GM12878 (cell line): ENCODE results near the gene MDGA2. TPM values are rescaled to one million over a fixed set of nuclear protein-coding genes. Genes with fewer than 3 reads are reported as not detected.

ENCODE experiments used
- ATAC-seq: fragments of 200-7000 bp; cut with Tn5 transposase; 3 replicates; pipeline ENCODE4 v1.9.1; 2020; ENCODE audit warnings: mild to moderate bottlenecking, moderate library complexity
- BruUV-seq: library from RNA; stranded (reverse); fragments of 400-500 nt; replicated peaks from 2 replicates; lab custom pipeline; 2021; lab: Mats Ljungman, UMichigan
- CTCF ChIA-PET: fragments of 300-600 bp; sonication (Branson Sonifier 250); formaldehyde crosslinking; extraction: SDS; loops from one replicate; lab custom pipeline; 2021; ENCODE audit warnings: inconsistent platforms; lab: Yijun Ruan, JAX
- POLR2A ChIA-PET: fragments of 350-600 bp; formaldehyde crosslinking; extraction: SDS; loops from one replicate; lab custom pipeline; 2021; ENCODE audit warnings: inconsistent platforms; lab: Charles Lee
- RAD21 ChIA-PET: fragments of 300-600 bp; sonication (Branson Sonifier 250); formaldehyde crosslinking; loops from one replicate; lab custom pipeline; 2023; ENCODE audit warnings: antibody characterized with exemption; ENCODE audit not compliant: unreplicated experiment; lab: Charles Lee
- SMC1A ChIA-PET: fragments of 300-600 bp; sonication (Branson Sonifier 250); formaldehyde crosslinking; loops from one replicate; lab custom pipeline; 2023; ENCODE audit not compliant: unreplicated experiment, uncharacterized antibody; lab: Charles Lee
- DNase-seq: peaks from one replicate; pipeline ENCODE4 v3.0.0-alpha.2; 2011; ENCODE audit warnings: low read depth, low spot score
- FAIRE-seq: peaks from 3 replicates; lab custom pipeline; 2011; peaks lifted over from hg19 to GRCh38; lab: Jason Lieb, UNC
- H2AFZ ChIP-seq: 2 replicates; pipeline ENCODE4 v1.6.0; 2011; ENCODE audit warnings: low read depth, low read length, control low read depth; ENCODE audit not compliant: control insufficient read depth
- H3K27ac ChIP-seq: 2 replicates; pipeline ENCODE4 v1.5.1; 2011; ENCODE audit warnings: control low read depth; ENCODE audit not compliant: control insufficient read depth, insufficient read depth
- H3K27me3 ChIP-seq, 2 experiments: replicated peaks in 1 of 2; 2 replicates each; pipeline versions ENCODE4 v1.6.0 to v1.6.1; 2011; ENCODE audit warnings: low read length in 1 of 2; ENCODE audit not compliant: control insufficient read depth in 2 of 2, insufficient read depth in 2 of 2
- H3K36me3 ChIP-seq, 2 experiments: 2 replicates each; pipeline ENCODE4 v1.5.1; 2011; ENCODE audit warnings: low read length in 1 of 2; ENCODE audit not compliant: control insufficient read depth in 2 of 2, insufficient read depth in 2 of 2
- H3K4me1 ChIP-seq: 2 replicates; pipeline ENCODE4 v1.6.1; 2011; ENCODE audit warnings: mild to moderate bottlenecking, low read length, moderate library complexity, mixed read lengths; ENCODE audit not compliant: control insufficient read depth, insufficient read depth
- H3K4me2 ChIP-seq: 2 replicates; pipeline ENCODE4 v1.6.0; 2011; ENCODE audit warnings: control low read depth; ENCODE audit not compliant: control insufficient read depth, insufficient read depth
- H3K4me3 ChIP-seq: fragments of 200-600 bp; sonication (generic); 2 replicates; pipeline ENCODE4 v1.5.1; 2016
- H3K79me2 ChIP-seq: 2 replicates; pipeline ENCODE4 v1.6.0; 2011; ENCODE audit warnings: low read length; ENCODE audit not compliant: control insufficient read depth, insufficient read depth
- H3K9ac ChIP-seq: 2 replicates; pipeline ENCODE4 v1.8.0; 2011; ENCODE audit warnings: low read length, control low read depth, mixed read lengths; ENCODE audit not compliant: control insufficient read depth, insufficient read depth
- H3K9me3 ChIP-seq: replicated peaks from 3 replicates; pipeline ENCODE4 v1.5.1; 2011; ENCODE audit warnings: mild to moderate bottlenecking, low read length; ENCODE audit not compliant: control insufficient read depth, insufficient read depth
- H4K20me1 ChIP-seq: 2 replicates; pipeline ENCODE4 v1.6.0; 2011; ENCODE audit not compliant: control insufficient read depth, insufficient read depth
- MYC ChIP-seq: IDR thresholded peaks from 2 replicates; pipeline ENCODE4 v1.6.1; 2011; ENCODE audit warnings: mild to moderate bottlenecking, low read length, moderate library complexity, inconsistent platforms; ENCODE audit not compliant: insufficient read depth, insufficient replicate concordance, insufficient read length, severe bottlenecking
- NBN ChIP-seq: fragments of 450-650 bp; IDR thresholded peaks from 2 replicates; pipeline ENCODE4 v1.6.1; 2016
- NFYB ChIP-seq: IDR thresholded peaks from 2 replicates; pipeline ENCODE4 v1.6.1; 2011; ENCODE audit warnings: low read depth, mild to moderate bottlenecking, low read length, improper control_type of control experiment, moderate library complexity; ENCODE audit not compliant: insufficient read depth
- SMAD1 ChIP-seq: fragments of 450-650 bp; IDR thresholded peaks from 2 replicates; pipeline ENCODE4 v1.6.1; 2018; ENCODE audit warnings: mild to moderate bottlenecking, low read depth; ENCODE audit not compliant: partially characterized antibody
- TAF1 ChIP-seq: IDR thresholded peaks from 2 replicates; pipeline ENCODE4 v1.6.1; 2011; ENCODE audit warnings: mild to moderate bottlenecking, low read depth, low read length, borderline replicate concordance
- YBX1 ChIP-seq: fragments of 450-650 bp; IDR thresholded peaks from 2 replicates; pipeline ENCODE4 v1.6.1; 2016; ENCODE audit warnings: antibody characterized with exemption
- ZBTB33 ChIP-seq: fragments of 450-650 bp; IDR thresholded peaks from 2 replicates; pipeline ENCODE4 v1.6.1; 2017; ENCODE audit warnings: mild to moderate bottlenecking
- ZNF217 ChIP-seq: fragments of 450-650 bp; IDR thresholded peaks from 2 replicates; pipeline ENCODE4 v1.6.1; 2017; ENCODE audit warnings: antibody characterized with exemption, mild to moderate bottlenecking
- WGBS: methylation state at CpG from one replicate; pipeline ENCODE4 v1.1.6; 2016; ENCODE audit warnings: low lambda C conversion rate; ENCODE audit not compliant: insufficient replicate concordance, insufficient coverage; ENCODE audit errors: missing lambda C conversion rate; 5-methylcytosine and 5-hydroxymethylcytosine counted together
- in situ Hi-C: fragments of 300-500 bp; cut with MboI; formaldehyde crosslinking; loops from 9 replicates; pipeline ENCODE4 v1.14.3; 2018; ENCODE audit warnings: mixed read lengths
- intact Hi-C: fragments of 100-400 bp; cut with micrococcal nuclease; formaldehyde crosslinking; loops from one replicate; pipeline ENCODE4 v1.14.2; 2022; ENCODE audit not compliant: unreplicated experiment
- polyA plus RNA-seq, 11 experiments: library from polyadenylated mRNA; depleted of rRNA in 4 of 11; unstranded in 6 of 11; stranded (reverse) in 5 of 11; fragments of >200 nt; fragmentation: Nextera tagmentation in 4 of 11; fragmentation: Illumina TruSeq in 1 of 11; extraction: Ambion mirVana in 4 of 11; extraction: Trizol in 1 of 11; gene quantifications; 1 replicate in 1 of 11; 2 replicates in 10 of 11; pipeline versions ENCODE4 v1.2.1 to v1.2.3, GENCODE V29; 2011 to 2016; ENCODE audit warnings: inconsistent platforms in 2 of 11, missing spikeins in 2 of 11, low read depth in 1 of 11
- total RNA-seq, 4 experiments: library from RNA; depleted of rRNA in 3 of 4; stranded (reverse); fragments of >200 nt in 3 of 4; fragmentation: Illumina TruSeq in 1 of 4; extraction: Trizol in 1 of 4; gene quantifications; 2 replicates each; pipeline versions ENCODE4 v1.2.1 to v1.2.3, GENCODE V29; 2013 to 2021
- TF ChIP-seq, protein P1 (sequence below): IDR thresholded peaks from 2 replicates; pipeline ENCODE4 v1.6.1; 2012; ENCODE audit warnings: low read depth, low read length, improper control_type of control experiment
- TF ChIP-seq, protein P2 (sequence below): IDR thresholded peaks from 2 replicates; pipeline ENCODE4 v1.6.1; 2011; ENCODE audit warnings: low read depth, mild to moderate bottlenecking, low read length, moderate library complexity, borderline replicate concordance; ENCODE audit errors: extremely low read depth
- TF ChIP-seq, protein P3 (sequence below): fragments of 450-650 bp; IDR thresholded peaks from 2 replicates; pipeline ENCODE4 v1.6.1; 2017; ENCODE audit warnings: mild to moderate bottlenecking, low read depth, inconsistent platforms; ENCODE audit not compliant: poor library complexity, severe bottlenecking
- TF ChIP-seq, protein P4 (sequence below): fragments of 450-650 bp; IDR thresholded peaks from 2 replicates; pipeline ENCODE4 v1.6.1; 2016; ENCODE audit warnings: mild to moderate bottlenecking
- TF ChIP-seq, protein P5 (sequence below): fragments of 450-650 bp; formaldehyde crosslinking; IDR thresholded peaks from 2 replicates; pipeline ENCODE4 v1.4.0; 2022; ENCODE audit warnings: mild to moderate bottlenecking, moderate library complexity

Gene MDGA2
- total and polyA plus RNA-seq, 10 of the 15 experiments (the other 5 are each of a cell fraction or from before 2014, with no cell fraction given) = not detected

DNA sequence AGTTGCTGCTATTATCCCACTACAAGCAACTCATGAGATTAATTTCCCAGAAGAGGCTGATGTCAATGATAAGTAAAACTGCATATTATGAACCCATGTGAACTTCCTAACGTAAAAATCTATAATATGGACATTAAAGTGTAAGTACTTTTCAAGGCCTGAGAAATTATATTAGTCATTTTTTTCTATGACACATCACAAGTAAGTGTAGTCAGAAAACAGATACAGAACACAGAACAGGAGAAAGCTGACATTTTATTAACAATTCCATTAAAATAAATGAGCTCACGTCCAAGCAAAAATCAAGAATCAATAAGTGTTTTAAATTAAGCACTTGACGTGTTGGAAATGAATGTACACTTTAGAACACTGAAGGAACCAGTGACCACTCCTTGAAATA lies 155.0 kb downstream of the MDGA2 start (continued):
- TF ChIP-seq ZBTB33 = no peak
- TF ChIP-seq ZNF217 = no peak
- TF ChIP-seq, all 136 proteins: peak for 0

DNA sequence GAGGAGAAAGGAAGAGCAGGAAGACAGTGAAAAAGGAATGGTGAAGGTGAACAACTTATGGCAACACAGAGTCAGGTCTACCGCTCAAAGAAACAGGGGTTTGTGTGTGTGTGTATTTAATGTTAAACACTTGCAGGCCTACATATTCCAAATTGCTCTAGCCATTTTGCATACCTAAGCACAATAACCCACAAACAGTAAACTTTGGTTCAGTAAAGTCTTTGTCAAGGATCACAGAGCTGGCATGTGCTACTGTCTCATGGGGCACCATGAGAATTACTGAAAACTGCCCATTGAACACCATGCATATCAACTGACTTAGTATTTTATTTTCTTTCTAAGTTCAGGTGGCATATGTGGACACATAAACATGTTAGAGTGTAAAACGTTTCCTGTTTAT lies 163.6 kb downstream of the MDGA2 start:
- ChIA-PET CTCF (no interaction called here), SMC1A (no interaction called here), RAD21 (no interaction called here), POLR2A (no interaction called here)
- Histone ChIP-seq H3K9ac (no peak overlapping the region), H3K36me3 (no peaks in the 10 kb centered on the region), H3K4me2 (no peak overlapping the region), H3K79me2 (no peaks in the 10 kb centered on the region), H3K4me3 (no peak overlapping the region), H3K4me1 (no peaks in the 10 kb centered on the region), H4K20me1 (no peaks in the 10 kb centered on the region), H3K27ac (no peak overlapping the region), H3K27me3 (no peaks in the 10 kb centered on the region), H3K9me3 (no peaks in the 10 kb centered on the region), H2AFZ (no peak overlapping the region)
- in situ Hi-C loops (no loop called here), intact Hi-C loops (no loop called here)
- FAIRE-seq (no peak), ATAC-seq (no peak), DNase-seq (no peak)
- BruUV-seq = no TSS peak
- 47% methylated on average over 2 of the region's 2 CpGs for WGBS
- TF ChIP-seq ZNF217 (no peak), YBX1 (no peak), TAF1 (no peak), SMAD1 (no peak), NFYB (no peak), NBN (no peak), MYC (no peak)
- TF ChIP-seq, protein P1, sequence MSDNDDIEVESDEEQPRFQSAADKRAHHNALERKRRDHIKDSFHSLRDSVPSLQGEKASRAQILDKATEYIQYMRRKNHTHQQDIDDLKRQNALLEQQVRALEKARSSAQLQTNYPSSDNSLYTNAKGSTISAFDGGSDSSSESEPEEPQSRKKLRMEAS = no peak
- TF ChIP-seq, protein P2, sequence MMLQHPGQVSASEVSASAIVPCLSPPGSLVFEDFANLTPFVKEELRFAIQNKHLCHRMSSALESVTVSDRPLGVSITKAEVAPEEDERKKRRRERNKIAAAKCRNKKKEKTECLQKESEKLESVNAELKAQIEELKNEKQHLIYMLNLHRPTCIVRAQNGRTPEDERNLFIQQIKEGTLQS = no peak
- TF ChIP-seq, protein P3, sequence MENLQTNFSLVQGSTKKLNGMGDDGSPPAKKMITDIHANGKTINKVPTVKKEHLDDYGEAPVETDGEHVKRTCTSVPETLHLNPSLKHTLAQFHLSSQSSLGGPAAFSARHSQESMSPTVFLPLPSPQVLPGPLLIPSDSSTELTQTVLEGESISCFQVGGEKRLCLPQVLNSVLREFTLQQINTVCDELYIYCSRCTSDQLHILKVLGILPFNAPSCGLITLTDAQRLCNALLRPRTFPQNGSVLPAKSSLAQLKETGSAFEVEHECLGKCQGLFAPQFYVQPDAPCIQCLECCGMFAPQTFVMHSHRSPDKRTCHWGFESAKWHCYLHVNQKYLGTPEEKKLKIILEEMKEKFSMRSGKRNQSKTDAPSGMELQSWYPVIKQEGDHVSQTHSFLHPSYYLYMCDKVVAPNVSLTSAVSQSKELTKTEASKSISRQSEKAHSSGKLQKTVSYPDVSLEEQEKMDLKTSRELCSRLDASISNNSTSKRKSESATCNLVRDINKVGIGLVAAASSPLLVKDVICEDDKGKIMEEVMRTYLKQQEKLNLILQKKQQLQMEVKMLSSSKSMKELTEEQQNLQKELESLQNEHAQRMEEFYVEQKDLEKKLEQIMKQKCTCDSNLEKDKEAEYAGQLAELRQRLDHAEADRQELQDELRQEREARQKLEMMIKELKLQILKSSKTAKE = no peak
- TF ChIP-seq, protein P4, sequence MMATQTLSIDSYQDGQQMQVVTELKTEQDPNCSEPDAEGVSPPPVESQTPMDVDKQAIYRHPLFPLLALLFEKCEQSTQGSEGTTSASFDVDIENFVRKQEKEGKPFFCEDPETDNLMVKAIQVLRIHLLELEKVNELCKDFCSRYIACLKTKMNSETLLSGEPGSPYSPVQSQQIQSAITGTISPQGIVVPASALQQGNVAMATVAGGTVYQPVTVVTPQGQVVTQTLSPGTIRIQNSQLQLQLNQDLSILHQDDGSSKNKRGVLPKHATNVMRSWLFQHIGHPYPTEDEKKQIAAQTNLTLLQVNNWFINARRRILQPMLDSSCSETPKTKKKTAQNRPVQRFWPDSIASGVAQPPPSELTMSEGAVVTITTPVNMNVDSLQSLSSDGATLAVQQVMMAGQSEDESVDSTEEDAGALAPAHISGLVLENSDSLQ = no peak
- TF ChIP-seq, protein P5, sequence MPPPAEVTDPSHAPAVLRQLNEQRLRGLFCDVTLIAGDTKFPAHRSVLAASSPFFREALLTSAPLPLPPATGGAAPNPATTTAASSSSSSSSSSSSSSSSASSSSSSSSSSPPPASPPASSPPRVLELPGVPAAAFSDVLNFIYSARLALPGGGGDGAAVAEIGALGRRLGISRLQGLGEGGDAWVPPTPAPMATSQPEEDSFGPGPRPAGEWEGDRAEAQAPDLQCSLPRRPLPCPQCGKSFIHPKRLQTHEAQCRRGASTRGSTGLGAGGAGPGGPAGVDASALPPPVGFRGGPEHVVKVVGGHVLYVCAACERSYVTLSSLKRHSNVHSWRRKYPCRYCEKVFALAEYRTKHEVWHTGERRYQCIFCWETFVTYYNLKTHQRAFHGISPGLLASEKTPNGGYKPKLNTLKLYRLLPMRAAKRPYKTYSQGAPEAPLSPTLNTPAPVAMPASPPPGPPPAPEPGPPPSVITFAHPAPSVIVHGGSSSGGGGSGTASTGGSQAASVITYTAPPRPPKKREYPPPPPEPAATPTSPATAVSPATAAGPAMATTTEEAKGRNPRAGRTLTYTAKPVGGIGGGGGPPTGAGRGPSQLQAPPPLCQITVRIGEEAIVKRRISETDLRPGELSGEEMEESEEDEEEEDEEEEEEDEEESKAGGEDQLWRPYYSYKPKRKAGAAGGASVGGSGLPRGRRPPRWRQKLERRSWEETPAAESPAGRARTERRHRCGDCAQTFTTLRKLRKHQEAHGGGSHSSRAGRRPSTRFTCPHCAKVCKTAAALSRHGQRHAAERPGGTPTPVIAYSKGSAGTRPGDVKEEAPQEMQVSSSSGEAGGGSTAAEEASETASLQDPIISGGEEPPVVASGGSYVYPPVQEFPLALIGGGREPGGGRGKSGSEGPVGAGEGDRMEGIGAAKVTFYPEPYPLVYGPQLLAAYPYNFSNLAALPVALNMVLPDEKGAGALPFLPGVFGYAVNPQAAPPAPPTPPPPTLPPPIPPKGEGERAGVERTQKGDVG (CRISPR knock-in tag) = no peak
